Gastrocnemius medialis (tissue), 4 donors: ENCODE data around the gene SIX4.

Experiments used
- CTCF ChIP-seq, 5 experiments: fragments of 450-650 bp in 3 of 5; fragments of 200-600 bp in 2 of 5; sonication (generic) in 2 of 5; IDR thresholded peaks in 4 of 5; conservative IDR thresholded peaks in 1 of 5; 1 replicate in 4 of 5; 2 replicates in 1 of 5; pipeline ENCODE4 v1.5.1; 2016 to 2019; ENCODE audit warnings: antibody characterized with exemption in 5 of 5, mild to moderate bottlenecking in 3 of 5, moderate library complexity in 3 of 5
- POLR2A ChIP-seq, 2 donors: fragments of 450-650 bp; IDR thresholded peaks; one replicate each; pipeline ENCODE4 v1.6.1; 2017; ENCODE audit warnings: antibody characterized with exemption in 2 of 2, mild to moderate bottlenecking in 2 of 2, moderate library complexity in 2 of 2

GRCh38 chr14:60661721-60662120 lies 62.4 kb downstream of the SIX4 start:
- no peak for TF ChIP-seq CTCF (IDR thresholded peaks at IDR 0.05 in 4 of 5, conservative IDR thresholded peaks at IDR 0.05 in 1 of 5)
- no peak for TF ChIP-seq POLR2A (IDR thresholded peaks at IDR 0.05)
